Thyroid gland (tissue), 4 donors: ENCODE measurements around the gene PAWR.

Experiments
- POLR2A ChIP-seq, 2 donors: fragments of 450-650 bp; IDR thresholded peaks; one replicate each; pipeline ENCODE4 v1.6.1; 2017; ENCODE audit warnings: antibody characterized with exemption in 2 of 2, mild to moderate bottlenecking in 2 of 2, moderate library complexity in 1 of 2
- TF ChIP-seq, protein P1 (sequence below), 6 experiments: fragments of 200-600 bp in 3 of 6; fragments of 450-650 bp in 3 of 6; sonication (generic) in 3 of 6; IDR thresholded peaks; one replicate each; pipeline ENCODE4 v1.5.1; 2016 to 2019; ENCODE audit warnings: antibody characterized with exemption in 6 of 6, mild to moderate bottlenecking in 2 of 6, inconsistent platforms in 1 of 6, moderate library complexity in 1 of 6

DNA sequence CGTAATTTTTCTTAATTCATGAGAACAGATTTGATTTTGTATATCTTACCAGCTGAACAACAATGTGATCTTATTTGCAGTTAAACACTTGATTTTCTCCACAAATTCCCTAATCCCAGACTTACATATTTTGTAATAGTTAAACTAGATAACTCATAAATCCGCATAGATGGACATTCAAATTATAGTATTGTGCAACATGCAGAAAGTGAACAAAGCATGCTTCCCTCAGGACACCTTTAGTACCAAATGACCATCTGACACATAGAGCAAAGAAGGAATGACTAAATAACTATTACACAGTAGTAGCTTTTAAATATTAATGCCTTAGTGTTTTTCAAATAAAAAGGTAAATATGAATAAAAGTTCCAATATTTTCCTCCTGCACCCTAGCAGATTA lies 88.9 kb downstream of the PAWR start:
- TF ChIP-seq POLR2A (IDR thresholded peaks at IDR 0.05) = no peak
- TF ChIP-seq, protein P1, sequence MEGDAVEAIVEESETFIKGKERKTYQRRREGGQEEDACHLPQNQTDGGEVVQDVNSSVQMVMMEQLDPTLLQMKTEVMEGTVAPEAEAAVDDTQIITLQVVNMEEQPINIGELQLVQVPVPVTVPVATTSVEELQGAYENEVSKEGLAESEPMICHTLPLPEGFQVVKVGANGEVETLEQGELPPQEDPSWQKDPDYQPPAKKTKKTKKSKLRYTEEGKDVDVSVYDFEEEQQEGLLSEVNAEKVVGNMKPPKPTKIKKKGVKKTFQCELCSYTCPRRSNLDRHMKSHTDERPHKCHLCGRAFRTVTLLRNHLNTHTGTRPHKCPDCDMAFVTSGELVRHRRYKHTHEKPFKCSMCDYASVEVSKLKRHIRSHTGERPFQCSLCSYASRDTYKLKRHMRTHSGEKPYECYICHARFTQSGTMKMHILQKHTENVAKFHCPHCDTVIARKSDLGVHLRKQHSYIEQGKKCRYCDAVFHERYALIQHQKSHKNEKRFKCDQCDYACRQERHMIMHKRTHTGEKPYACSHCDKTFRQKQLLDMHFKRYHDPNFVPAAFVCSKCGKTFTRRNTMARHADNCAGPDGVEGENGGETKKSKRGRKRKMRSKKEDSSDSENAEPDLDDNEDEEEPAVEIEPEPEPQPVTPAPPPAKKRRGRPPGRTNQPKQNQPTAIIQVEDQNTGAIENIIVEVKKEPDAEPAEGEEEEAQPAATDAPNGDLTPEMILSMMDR (IDR thresholded peaks at IDR 0.05) = no peak
